Measurements from ENCODE around the gene TMTC4.

The TMTC4 gene

GRCh38 chr13:100665403-100665802 lies 9.2 kb downstream of the TMTC4 start:
- no peak for DNase-seq

DNA sequence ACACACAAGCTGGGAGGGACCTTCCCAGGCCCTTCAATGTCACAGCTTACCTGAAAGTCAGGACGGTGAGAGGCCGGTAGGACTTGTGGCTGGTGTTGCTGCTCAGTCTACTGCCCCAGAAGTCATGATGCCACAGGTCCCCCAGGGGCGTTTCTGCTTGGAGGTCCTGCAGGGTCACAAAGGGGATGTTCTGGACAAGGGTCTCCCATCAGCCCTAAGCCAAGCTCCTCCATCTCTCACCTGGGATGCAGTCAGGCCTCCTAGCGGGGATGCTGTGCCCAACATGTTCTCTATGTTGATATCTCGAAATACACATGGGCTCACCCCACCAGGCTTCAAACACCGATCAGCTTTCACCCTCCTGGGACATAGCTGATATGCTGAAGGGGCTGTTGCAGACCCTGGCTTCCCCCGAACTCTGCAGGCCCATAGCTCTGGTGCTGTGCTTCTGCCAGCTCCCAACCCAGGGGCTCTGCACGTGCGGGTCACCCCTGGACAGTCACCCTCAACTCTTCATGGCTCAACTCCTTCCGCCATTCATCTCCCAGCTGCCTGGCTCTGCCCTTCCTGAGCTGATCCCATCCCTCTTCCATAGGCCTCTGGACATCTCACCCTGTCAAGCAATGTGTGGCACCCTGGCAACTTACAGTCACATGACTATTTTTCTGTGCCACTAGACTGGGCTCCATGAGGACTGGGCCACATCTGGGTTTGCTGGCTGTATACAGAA lies 10.3 kb downstream of the TMTC4 start:
- DNase-seq = no peak

DNA sequence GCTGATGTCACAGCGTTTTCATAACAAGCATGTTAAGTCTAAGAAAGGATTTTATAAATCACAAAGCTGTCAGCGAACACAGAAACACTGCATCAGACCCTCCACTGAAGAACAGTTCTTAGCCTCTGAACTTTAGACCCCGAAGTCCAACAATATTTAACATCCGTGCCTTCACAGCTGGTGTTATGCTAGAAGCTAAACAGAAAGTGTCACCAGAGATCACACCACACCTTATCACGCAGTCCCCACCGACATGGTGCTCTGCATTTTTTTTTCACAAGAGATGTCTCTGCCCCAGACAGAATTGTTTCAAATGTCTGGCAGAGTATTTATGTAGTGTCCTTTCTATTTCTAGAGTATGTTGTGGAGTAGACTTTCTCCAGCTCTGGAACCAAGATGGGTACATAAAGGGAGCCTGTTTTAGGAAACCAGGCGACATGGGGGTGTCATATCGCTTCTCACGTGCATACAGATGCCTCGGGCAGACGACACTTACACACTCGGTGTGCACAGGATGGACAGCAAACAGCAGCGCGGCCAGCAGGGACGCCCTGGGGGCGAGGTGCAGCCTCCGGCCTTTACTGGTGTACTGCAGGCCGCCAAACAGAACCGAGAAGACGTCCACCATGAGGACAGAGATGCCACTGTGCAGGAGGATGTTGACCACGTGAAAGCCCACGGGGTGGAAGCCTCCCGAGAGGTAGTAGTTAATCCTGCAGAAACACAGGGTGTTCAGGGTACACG lies 12.0 kb downstream of the TMTC4 start:
- no peak for DNase-seq

DNA sequence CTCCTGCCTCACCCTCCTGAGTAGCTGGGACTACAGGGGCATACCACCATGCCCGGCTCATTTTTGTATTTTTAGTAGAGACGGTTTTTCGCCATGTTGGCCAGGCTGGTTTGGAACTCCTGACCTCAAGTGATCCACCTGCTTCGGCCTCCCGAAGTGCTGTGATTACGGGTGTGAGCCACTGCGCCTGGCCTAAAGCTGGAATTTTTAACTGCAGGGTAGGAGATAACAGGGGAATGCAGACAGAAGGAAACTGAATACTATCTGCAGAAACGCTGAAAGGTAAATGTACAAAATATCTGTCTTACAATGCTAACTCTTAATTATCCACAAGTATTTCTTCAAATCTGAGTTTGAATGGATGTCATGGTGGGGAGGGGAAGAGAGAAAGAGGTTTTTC lies 13.8 kb downstream of the TMTC4 start:
- no peak for DNase-seq

GRCh38 chr13:100659578-100659977 lies 15.0 kb downstream of the TMTC4 start:
- DNase-seq = no peak

GRCh38 chr13:100658363-100658762 lies 16.2 kb downstream of the TMTC4 start:
- DNase-seq = peak; percentile 59 to 61

- no peak for DNase-seq
These were observed 16.7 kb downstream of the TMTC4 start for GRCh38 chr13:100657881-100658315.

GRCh38 chr13:100652510-100652909 lies 22.1 kb downstream of the TMTC4 start:
- no peak for DNase-seq

DNA sequence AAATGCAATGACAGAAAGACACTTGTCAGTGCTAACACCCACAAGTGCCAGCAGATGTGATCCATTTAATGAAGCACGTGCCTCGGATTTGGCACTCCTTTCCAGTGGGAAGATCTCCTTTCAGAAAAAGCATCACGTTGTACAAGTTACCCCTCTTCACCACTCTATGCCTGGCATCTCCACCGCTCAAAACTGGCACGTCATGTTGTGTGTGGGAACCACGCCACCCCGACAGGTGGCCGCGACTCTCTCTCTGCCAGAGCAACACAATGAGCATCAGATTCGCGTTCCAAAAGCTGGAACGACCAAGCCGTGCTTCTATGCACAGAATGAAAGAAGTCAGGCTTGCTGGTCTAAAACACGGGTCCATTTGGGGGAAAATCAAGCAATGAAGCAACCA lies 24.3 kb downstream of the TMTC4 start:
- no peak for DNase-seq

- DNase-seq = no peak
These were observed 26.2 kb downstream of the TMTC4 start for GRCh38 chr13:100648354-100648753.

- DNase-seq = no peak
These were observed 27.7 kb downstream of the TMTC4 start for GRCh38 chr13:100646871-100647270.

DNA sequence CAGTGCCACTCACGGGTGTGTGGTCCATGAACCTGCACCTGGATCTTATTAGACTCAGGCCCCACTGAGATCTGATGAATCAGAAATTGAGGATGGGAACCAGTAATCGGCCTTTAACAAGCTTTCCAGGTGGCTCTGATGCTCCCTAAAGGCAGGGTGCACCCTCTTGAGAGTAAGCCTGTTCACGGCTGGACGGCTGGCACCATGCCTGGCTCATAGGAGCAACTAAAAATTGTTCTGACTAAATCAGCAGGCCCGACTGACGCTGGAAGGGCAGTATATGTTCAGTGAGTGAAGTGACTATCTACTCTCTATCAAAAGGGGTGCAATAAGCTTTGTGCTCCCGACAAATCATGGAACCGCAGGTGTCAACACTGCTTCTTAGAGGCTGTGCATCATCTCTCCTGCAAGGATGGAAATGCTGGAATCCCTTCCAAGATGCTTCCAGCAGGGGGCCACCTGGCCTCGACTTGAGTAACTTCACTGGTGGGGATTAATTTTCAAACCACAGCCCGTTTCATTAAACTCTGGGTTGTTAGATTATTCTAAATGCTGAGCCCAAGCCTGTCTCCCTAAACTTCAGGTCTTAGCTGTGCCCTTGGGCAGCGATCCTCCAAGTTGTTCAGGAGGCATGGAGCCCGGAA lies 28.4 kb downstream of the TMTC4 start:
- DNase-seq = peak; percentile 8 to 15

GRCh38 chr13:100645382-100645781 lies 29.2 kb downstream of the TMTC4 start:
- no peak for DNase-seq

- no peak for DNase-seq
These were observed 30.2 kb downstream of the TMTC4 start for GRCh38 chr13:100644371-100644770.

GRCh38 chr13:100637796-100638195 lies 36.8 kb downstream of the TMTC4 start:
- no peak for DNase-seq

DNA sequence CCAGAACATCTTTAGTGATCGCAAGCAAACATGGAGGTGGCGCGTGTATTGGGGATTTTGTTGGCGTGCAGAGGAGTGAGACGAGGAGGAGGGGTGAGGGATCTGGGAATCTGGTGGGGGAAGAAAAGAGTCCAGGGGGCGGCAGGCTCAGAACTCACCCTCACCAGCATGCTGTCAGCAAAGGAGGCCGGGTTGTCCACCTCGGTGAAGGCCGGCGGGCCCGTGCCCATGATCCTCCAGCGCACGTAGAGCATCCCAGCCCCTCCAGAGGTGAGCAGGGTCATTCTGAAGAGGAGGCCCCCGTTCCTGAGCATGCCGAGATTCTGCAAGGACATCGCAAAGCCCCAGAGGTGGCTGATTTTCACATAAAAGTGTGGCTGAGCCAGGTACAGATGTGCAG lies 37.2 kb downstream of the TMTC4 start:
- no peak for DNase-seq

DNA sequence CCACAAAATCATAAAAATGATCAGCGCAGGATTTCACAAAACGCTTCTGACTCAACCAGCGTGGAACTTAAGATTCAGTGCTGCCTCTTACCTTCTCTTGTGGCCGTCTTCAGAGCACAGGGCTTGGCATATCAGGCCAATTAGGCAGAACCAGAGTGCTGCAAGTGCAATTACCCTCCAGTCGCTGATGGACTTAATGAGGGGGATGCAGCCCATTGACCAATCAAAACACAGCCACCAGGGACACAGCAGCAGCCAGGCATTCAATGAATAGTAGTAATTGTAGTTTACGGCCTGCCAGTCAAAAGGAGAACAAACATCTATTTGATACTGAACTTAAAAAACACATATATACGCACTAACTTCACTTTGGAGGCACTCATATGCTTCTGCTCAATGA lies 38.2 kb downstream of the TMTC4 start:
- no peak for DNase-seq

GRCh38 chr13:100636004-100636403 lies 38.6 kb downstream of the TMTC4 start:
- no peak for DNase-seq

- DNase-seq = no peak
These were observed 39.9 kb downstream of the TMTC4 start for GRCh38 chr13:100634696-100635095.

DNA sequence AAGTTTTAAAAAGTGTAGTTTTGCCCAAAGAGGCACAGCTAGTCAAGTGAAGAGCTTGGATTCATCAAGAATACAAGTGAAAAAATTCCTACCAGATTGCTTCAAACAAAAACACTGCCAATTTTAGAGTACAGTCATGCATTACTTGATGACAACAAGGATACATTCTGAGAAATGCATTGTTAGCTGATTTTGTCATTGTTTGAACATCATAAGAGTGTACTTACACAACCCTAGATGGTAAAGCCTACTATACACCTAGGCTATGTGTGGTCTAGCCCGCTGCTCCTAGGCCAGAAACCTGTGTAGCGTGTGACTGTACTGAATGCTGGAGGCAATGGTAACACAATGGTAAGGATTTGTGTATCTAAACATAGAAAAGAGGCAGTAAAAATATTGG lies 41.1 kb downstream of the TMTC4 start:
- no peak for DNase-seq

DNA sequence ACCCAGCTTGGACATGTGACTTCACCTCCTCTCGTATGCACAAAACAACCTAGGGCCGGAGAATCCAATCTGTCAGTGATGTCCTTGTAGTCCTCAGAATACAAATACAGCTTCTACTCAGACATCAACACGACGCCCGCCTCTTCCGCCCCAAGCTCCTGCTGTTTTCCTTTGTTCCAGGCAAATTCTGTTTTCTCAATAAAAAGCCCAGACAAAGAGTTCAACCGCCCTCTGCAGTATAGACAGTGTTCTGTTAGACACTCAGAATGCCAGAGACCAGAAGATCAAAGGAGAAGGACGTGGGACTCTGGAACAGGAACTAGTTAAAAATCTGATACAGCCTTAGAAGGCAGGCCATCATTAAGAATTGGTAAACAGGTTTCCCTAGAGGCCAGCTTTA lies 44.0 kb downstream of the TMTC4 start:
- DNase-seq = no peak

GRCh38 chr13:100627120-100627519 lies 47.5 kb downstream of the TMTC4 start:
- DNase-seq = no peak

- no peak for DNase-seq
These were observed 49.1 kb downstream of the TMTC4 start for GRCh38 chr13:100625447-100625846.

- no peak for DNase-seq
These were observed 53.8 kb downstream of the TMTC4 start for GRCh38 chr13:100620792-100621191.
